Muscle layer of duodenum (tissue), 2 donors: Measurements from ENCODE around the gene THOC5.
"Not testable (repeated sequence)": the region's sequence is repeated elsewhere in the genome, so short reads cannot be mapped to it uniquely, and the experiment has no call there.

Experiments
- H3K27ac ChIP-seq: one replicate; pipeline ENCODE4 v1.7.0; 2013; ENCODE audit warnings: mild to moderate bottlenecking, low read length
- H3K27me3 ChIP-seq: one replicate; pipeline ENCODE4 v1.7.0; 2013; ENCODE audit warnings: low read depth, mild to moderate bottlenecking, control low read depth, low read length
- H3K36me3 ChIP-seq, 2 donors: one replicate each; pipeline ENCODE4 v1.7.0; 2013; ENCODE audit warnings: low read length in 2 of 2, control low read depth in 1 of 2, mild to moderate bottlenecking in 1 of 2; ENCODE audit not compliant: insufficient read depth in 2 of 2, control insufficient read depth in 1 of 2
- H3K4me1 ChIP-seq, 2 donors: one replicate each; pipeline ENCODE4 v1.7.0; 2013; ENCODE audit warnings: low read length in 2 of 2, mild to moderate bottlenecking in 2 of 2, control low read depth in 1 of 2, moderate library complexity in 1 of 2; ENCODE audit not compliant: insufficient read depth in 2 of 2, control insufficient read depth in 1 of 2
- H3K4me3 ChIP-seq, 2 donors: one replicate each; pipeline ENCODE4 v1.7.0; 2013; ENCODE audit warnings: low read length in 2 of 2, low read depth in 1 of 2, mild to moderate bottlenecking in 1 of 2
- H3K9me3 ChIP-seq, 2 donors: one replicate each; pipeline ENCODE4 v1.7.0; 2013; ENCODE audit warnings: low read length in 2 of 2, control low read depth in 1 of 2, mild to moderate bottlenecking in 1 of 2; ENCODE audit not compliant: control insufficient read depth in 1 of 2
- donor health status: healthy.

The THOC5 gene

DNA sequence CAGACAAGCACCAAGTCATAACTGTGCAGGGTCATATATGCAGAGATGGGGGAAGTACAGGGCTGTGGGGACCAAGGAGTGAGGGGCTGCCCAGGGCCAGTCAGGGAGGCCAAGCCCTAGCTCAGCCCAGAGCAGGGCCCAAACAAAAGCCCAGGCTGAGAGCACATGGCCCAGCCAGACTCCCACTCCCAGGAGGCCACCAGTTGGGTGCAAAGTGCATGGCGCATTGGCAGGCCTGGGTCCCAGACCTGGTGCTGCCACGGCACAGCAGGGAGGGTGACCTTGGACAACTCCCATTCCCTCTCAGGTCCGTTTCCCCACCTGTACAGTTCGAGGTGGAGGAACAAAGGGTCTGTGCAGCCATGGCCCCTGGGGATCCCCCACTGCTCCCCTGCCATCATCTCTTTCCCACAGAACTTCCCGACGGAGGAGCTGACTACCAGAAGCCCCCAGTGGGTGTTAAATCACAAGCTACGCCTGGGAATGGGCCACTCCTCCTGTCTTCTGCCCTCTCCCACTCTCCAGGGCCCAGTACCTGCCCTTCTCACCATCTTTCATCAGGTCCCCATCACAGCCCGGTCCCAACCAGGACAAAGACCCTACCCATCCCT is 26.7 kb upstream of the THOC5 start:
- Histone ChIP-seq H3K9me3 (no peaks in the 10 kb centered on the region), H3K27me3 (no peaks in the 10 kb centered on the region), H3K4me3 (peak overlapping the region; percentile 70 to 94), H3K4me1 (peaks cover 3 to 4% of the 10 kb centered on the region in 2 donors), H3K27ac (peak overlapping the region; percentile 51), H3K36me3 (no peaks in the 10 kb centered on the region)

GRCh38 chr22:29578462-29579200 is 25.1 kb upstream of the THOC5 start:
- Histone ChIP-seq H3K4me3 (no peak overlapping the region), H3K27me3 (no peaks in the 10 kb centered on the region), H3K4me1 (peaks cover 3 to 4% of the 10 kb centered on the region in 2 donors), H3K9me3 (no peaks in the 10 kb centered on the region), H3K27ac (no peak overlapping the region), H3K36me3 (no peaks in the 10 kb centered on the region)

DNA sequence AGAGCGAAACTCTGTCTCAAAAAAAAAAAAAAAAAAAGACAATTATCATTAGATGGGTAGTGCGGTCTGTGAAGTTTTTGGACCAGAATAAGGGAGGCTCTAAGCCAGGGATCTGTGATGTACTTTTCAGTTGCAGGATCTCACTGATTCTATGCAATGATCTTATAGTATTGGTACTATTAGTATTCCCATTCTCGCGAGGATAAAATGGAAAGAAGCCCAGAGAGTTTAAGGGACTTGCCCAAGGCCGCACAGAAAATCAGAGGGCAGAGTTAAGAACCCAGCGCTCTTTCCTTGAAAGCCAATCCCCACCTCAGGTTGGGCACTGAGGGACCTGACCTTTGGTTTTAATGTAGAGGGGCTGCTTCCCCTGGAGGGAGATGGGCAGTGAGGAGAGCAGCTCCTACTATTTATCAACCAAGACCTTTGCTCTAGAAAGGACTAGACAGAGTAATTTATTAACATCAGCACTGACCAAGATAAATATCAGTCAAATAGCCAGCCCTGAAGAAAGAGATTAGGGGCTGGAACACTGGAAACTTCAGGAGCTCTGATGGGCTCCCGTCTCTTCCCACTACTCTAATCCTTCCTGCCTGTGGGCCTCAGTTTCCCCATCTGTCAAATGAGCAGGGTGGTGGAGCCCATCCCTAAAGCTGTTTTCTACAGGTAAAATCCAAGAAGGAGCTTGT is 21.3 kb upstream of the THOC5 start:
- Histone ChIP-seq H3K4me1 (no peaks in the 10 kb centered on the region), H3K9me3 (no peaks in the 10 kb centered on the region), H3K27me3 (no peaks in the 10 kb centered on the region), H3K27ac (no peak overlapping the region), H3K36me3 (peaks cover 0 to 11% of the 10 kb centered on the region in 2 donors), H3K4me3 (no peak overlapping the region)

- Histone ChIP-seq H3K4me1 (no peaks in the 10 kb centered on the region), H3K4me3 (no peak overlapping the region), H3K27ac (no peak overlapping the region), H3K36me3 (peaks cover 0 to 30% of the 10 kb centered on the region in 2 donors), H3K27me3 (no peaks in the 10 kb centered on the region), H3K9me3 (no peaks in the 10 kb centered on the region)
Measured at GRCh38 chr22:29570912-29571549, 17.5 kb upstream of the THOC5 start.

DNA sequence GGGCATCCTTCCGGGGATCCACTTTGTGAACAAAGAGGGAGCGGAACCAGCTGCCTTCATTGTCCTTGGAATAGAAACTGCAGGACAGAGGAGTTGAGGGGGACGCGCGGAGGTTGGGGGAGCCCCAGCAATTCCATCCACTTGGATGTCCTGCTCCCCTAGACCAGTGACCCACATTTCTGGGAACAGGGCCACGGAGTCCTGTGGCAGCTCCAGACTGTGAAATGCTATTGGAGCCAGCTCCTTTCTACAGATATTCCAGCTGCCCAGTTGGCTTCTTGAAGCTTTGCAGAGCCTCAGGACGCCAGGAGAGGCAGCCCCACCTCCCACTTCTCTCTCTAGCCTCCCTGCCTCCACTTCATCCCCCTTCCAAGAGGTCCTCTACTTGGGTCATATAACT is 16.9 kb upstream of the THOC5 start:
- Histone ChIP-seq H3K36me3 (peaks cover 0 to 30% of the 10 kb centered on the region in 2 donors), H3K9me3 (no peaks in the 10 kb centered on the region), H3K27ac (no peak overlapping the region), H3K4me1 (no peaks in the 10 kb centered on the region), H3K4me3 (no peak overlapping the region), H3K27me3 (no peaks in the 10 kb centered on the region)

DNA sequence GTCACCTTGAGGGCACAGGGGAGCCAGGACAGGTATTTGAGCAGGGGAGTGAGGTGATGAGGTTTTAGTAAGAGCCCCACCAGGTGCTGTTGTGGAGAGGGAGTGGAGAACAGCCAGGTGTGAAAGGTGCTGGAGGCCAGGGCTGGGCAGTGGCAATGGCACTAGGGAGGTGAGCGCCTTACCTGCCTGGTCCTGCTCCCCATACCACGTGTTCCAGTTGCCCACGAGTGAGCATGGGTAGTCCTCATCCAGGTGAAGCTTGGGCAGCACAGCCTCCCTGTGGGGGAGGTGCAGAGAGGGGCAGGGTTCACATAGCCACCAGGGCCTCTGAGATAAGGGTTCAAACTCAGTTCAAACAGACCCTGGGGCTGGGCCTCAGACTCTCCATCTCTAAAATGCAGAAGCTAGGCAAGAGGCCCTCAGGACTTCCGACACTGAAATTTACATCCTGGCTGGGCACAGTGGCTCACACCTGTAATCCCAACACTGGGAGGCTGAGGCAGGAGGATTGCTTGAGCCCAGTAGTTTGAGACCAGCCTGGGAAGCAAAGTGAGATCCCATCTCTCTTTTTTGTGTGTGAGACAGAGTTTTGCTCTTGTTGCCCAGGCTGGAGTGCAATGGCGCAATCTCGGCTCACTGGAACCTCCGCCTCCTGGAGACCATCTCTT is 15.6 kb upstream of the THOC5 start:
- H3K27me3 ChIP-seq = no peaks in the 10 kb centered on the region
- H3K27ac ChIP-seq = no peak overlapping the region
- peaks cover 0 to 40% of the 10 kb centered on the region in 2 donors for H3K36me3 ChIP-seq
- H3K4me3 ChIP-seq = no peak overlapping the region
- H3K9me3 ChIP-seq = no peaks in the 10 kb centered on the region
- H3K4me1 ChIP-seq = no peaks in the 10 kb centered on the region

DNA sequence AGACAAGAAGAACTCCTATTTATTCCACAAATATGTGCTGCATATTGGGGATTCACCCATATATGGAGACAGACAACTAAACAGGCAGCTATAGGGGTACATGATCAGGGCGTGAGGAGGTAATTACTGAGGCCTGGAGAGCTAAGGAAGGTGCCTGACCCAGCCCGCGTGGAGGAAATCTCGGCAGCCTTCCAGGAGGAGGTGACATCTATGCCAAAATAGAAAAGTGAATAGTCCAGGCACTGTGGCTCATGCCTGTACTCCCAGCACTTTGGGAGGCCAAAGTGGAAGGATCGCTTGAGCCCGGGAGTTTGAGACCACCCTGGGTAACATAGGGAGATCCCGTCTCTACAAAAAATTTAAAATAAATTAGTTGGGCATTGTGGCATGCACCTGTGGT is 13.8 kb upstream of the THOC5 start:
- Histone ChIP-seq H3K9me3 (no peaks in the 10 kb centered on the region), H3K27ac (no peak overlapping the region), H3K4me3 (no peak overlapping the region), H3K27me3 (no peaks in the 10 kb centered on the region), H3K36me3 (peaks cover 0 to 45% of the 10 kb centered on the region in 2 donors), H3K4me1 (no peaks in the 10 kb centered on the region)

DNA sequence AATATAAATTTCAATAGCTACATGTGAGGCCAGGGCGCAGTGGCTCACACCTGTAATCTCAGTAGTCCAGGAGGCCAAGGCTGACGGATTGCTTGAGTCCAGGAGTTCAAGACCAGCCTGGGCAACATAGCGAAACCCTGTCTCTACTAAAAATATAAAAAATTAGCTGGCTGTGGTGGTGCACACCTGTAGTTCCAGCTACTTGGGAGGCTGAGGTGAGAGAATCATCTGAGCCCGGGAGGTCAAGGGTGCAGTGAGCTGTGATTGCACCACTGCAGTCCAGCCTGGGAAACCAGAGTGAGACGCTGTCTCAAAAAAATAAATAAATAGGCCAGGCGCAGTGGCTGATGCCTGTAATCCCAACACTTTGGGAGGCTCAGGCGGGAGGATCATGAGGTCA is 13.0 kb upstream of the THOC5 start:
- H3K9me3 ChIP-seq, H3K4me1 ChIP-seq, H3K27ac ChIP-seq, H3K4me3 ChIP-seq, H3K27me3 ChIP-seq: not testable (repeated sequence)
- H3K36me3 ChIP-seq = peaks cover 7 to 49% of the 10 kb centered on the region in 2 donors

DNA sequence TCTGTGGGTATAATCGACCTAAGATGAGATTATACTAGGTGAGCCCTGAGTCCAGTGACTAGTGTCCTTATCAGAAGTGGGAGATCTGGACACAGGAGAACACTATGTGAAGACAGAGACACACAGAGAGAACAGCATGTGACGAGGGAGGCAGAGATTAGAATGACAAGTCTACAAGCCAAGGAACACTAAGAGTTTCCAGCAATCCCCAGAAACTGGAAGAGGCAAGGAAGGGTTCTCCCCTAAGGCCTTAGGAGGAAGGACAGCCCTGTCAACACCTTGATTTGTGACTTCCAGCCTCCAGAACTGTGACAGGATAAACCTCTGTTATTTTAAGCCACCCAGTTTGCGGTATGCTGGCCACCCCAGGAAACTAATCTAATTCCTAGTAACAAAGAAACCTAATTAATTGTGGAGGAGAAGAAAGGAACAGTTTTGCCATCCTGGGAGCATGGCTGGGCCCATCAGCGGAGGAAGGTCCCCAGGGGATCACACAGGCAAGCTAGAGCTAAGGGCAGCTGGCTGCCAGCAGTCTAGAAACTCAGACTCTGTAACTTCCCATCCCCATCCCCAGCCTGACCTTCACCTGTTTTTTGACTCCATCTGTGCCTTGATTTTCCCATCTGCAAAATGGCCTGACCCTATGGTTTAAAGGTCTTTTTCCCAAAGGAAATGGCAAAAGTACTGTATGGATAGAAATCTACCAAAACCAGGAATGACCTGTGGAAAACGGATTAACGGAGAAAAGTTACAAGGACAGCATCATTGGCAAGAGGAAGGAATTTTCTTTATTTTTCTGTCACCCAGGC is 10.3 kb upstream of the THOC5 start:
- H3K27ac ChIP-seq = no peak overlapping the region
- peaks cover 28 to 51% of the 10 kb centered on the region in 2 donors for H3K36me3 ChIP-seq

GRCh38 chr22:29559853-29560252 is 6.3 kb upstream of the THOC5 start:
- H3K4me3 ChIP-seq = no peak overlapping the region
- H3K36me3 ChIP-seq = peaks cover 38 to 63% of the 10 kb centered on the region in 2 donors
- H3K4me1 ChIP-seq = peaks cover 0 to 2% of the 10 kb centered on the region in 2 donors
- no peak overlapping the region for H3K27ac ChIP-seq
- H3K9me3 ChIP-seq = no peaks in the 10 kb centered on the region
- H3K27me3 ChIP-seq = no peaks in the 10 kb centered on the region

More for the DNA sequence above, 10.3 kb upstream of the THOC5 start:
- no peaks in the 10 kb centered on the region for H3K4me1 ChIP-seq
- no peak overlapping the region for H3K4me3 ChIP-seq
- no peaks in the 10 kb centered on the region for H3K9me3 ChIP-seq
- H3K27me3 ChIP-seq = no peaks in the 10 kb centered on the region
